SK-N-SH (cell line): ENCODE results near the gene GPD2. TPM values are rescaled to one million over a fixed set of nuclear protein-coding genes. Genes with fewer than 3 reads are reported as not detected.

ENCODE experiments used
- CTCF ChIA-PET: fragments of 300-600, 350-600 bp; formaldehyde crosslinking; extraction: SDS; loops from one replicate; lab custom pipeline; 2021; lab: Yijun Ruan, JAX
- POLR2A ChIA-PET: fragments of 350-600 bp; sonication (Branson Sonifier 250); formaldehyde crosslinking; extraction: SDS; loops from one replicate; lab custom pipeline; 2020; ENCODE audit warnings: antibody characterized with exemption, inconsistent platforms; lab: Yijun Ruan, JAX
- DNase-seq: peaks from one replicate; pipeline ENCODE4 v3.0.0; 2012
- H2AFZ ChIP-seq: fragments of 200-600 bp; sonication (generic); 2 replicates; pipeline ENCODE4 v1.8.1; 2016; ENCODE audit warnings: antibody characterized with exemption, mild to moderate bottlenecking, low read depth
- H3F3A ChIP-seq: fragments of 200-600 bp; sonication (generic); replicated peaks from 2 replicates; pipeline ENCODE3; 2016; ENCODE audit warnings: antibody characterized with exemption, mild to moderate bottlenecking; ENCODE audit not compliant: insufficient read depth
- H3K27ac ChIP-seq, 2 experiments: fragments of 200-500 bp in 1 of 2; fragments of 200-600 bp in 1 of 2; sonication (Bioruptor generic) in 1 of 2; sonication (generic), shearing (Covaris generic) in 1 of 2; 2 replicates each; pipeline versions ENCODE4 v1.5.1 to v1.6.1; 2014 to 2016; ENCODE audit warnings: low read depth in 2 of 2, inconsistent platforms in 1 of 2, low read length in 1 of 2, mild to moderate bottlenecking in 1 of 2, mixed read lengths in 1 of 2
- H3K27me3 ChIP-seq: fragments of 200-600 bp; sonication (generic), shearing (Covaris generic); 2 replicates; pipeline ENCODE4 v1.6.1; 2016; ENCODE audit warnings: mixed run types; ENCODE audit not compliant: insufficient read depth
- H3K36me3 ChIP-seq, 2 experiments: fragments of 200-500 bp in 1 of 2; fragments of 200-600 bp in 1 of 2; sonication (Bioruptor generic) in 1 of 2; sonication (generic) in 1 of 2; replicated peaks in 1 of 2; 2 replicates each; pipeline versions ENCODE3 to v1.5.1; 2014 to 2016; ENCODE audit warnings: low read length in 1 of 2, mild to moderate bottlenecking in 1 of 2; ENCODE audit not compliant: insufficient read depth in 2 of 2, control insufficient read depth in 1 of 2
- H3K4me1 ChIP-seq, 2 experiments: fragments of 200-500 bp in 1 of 2; fragments of 200-600 bp in 1 of 2; sonication (Bioruptor generic) in 1 of 2; sonication (generic), shearing (Covaris generic) in 1 of 2; 2 replicates each; pipeline versions ENCODE4 v1.5.1 to v1.6.1; 2014 to 2016; ENCODE audit warnings: low read depth in 1 of 2, low read length in 1 of 2, mixed run types in 1 of 2; ENCODE audit not compliant: insufficient read depth in 2 of 2, control insufficient read depth in 1 of 2
- H3K4me2 ChIP-seq: fragments of 200-600 bp; sonication (generic), shearing (Covaris generic); 2 replicates; pipeline ENCODE4 v1.6.1; 2017; ENCODE audit warnings: mixed run types
- H3K4me3 ChIP-seq, 2 experiments: fragments of 200-500 bp in 1 of 2; fragments of 200-600 bp in 1 of 2; sonication (Bioruptor generic) in 1 of 2; sonication (generic), shearing (Covaris generic) in 1 of 2; 2 replicates each; pipeline versions ENCODE4 v1.5.1 to v1.8.1; 2014 to 2016; ENCODE audit warnings: low read depth in 2 of 2, inconsistent platforms in 1 of 2, low read length in 1 of 2, mild to moderate bottlenecking in 1 of 2, mixed read lengths in 1 of 2, moderate library complexity in 1 of 2
- H3K79me2 ChIP-seq: fragments of 200-600 bp; sonication (generic); 2 replicates; pipeline ENCODE4 v1.8.1; 2017; ENCODE audit warnings: mild to moderate bottlenecking; ENCODE audit not compliant: insufficient read depth
- H3K9ac ChIP-seq: fragments of 200-600 bp; sonication (generic); 2 replicates; pipeline ENCODE4 v1.6.1; 2017; ENCODE audit warnings: mixed run types
- H3K9me2 ChIP-seq: fragments of 200-600 bp; sonication (generic); 2 replicates; pipeline ENCODE4 v1.6.1; 2017; ENCODE audit warnings: mixed run types
- H3K9me3 ChIP-seq: fragments of 200-600 bp; sonication (generic); 2 replicates; pipeline ENCODE4 v1.6.1; 2017; ENCODE audit warnings: mixed run types, mild to moderate bottlenecking, moderate library complexity
- H4K20me1 ChIP-seq: fragments of 200-600 bp; sonication (generic); 2 replicates; pipeline ENCODE4 v1.6.1; 2017; ENCODE audit warnings: mild to moderate bottlenecking, mixed run types; ENCODE audit not compliant: insufficient read depth
- CHD2 ChIP-seq: fragments of 150-350 bp; IDR thresholded peaks from 2 replicates; pipeline ENCODE4 v1.6.1; 2018; ENCODE audit warnings: low read length; ENCODE audit not compliant: partially characterized antibody
- EP300 ChIP-seq, 2 experiments: IDR thresholded peaks; 2 replicates each; pipeline versions ENCODE4 v1.4.0 to v1.6.1; 2012; ENCODE audit warnings: borderline replicate concordance in 1 of 2, low read depth in 1 of 2, low read length in 1 of 2
- EZH2phosphoT487 ChIP-seq: fragments of 200-600 bp; sonication (generic); IDR thresholded peaks from 2 replicates; pipeline ENCODE4 v1.6.1; 2017; ENCODE audit warnings: low read depth, mixed run types, mild to moderate bottlenecking, antibody characterized with exemption, moderate library complexity, borderline replicate concordance
- FOSL2 ChIP-seq: IDR thresholded peaks from 2 replicates; pipeline ENCODE4 v1.4.0; 2012; ENCODE audit warnings: low read depth, mild to moderate bottlenecking, moderate library complexity, borderline replicate concordance
- GABPA ChIP-seq: IDR thresholded peaks from 2 replicates; pipeline ENCODE4 v1.4.0; 2012; ENCODE audit warnings: low read depth, mild to moderate bottlenecking
- GATA2 ChIP-seq: sonication (generic); formaldehyde crosslinking; IDR thresholded peaks from 2 replicates; pipeline ENCODE4 v1.5.0; 2020; ENCODE audit warnings: mild to moderate bottlenecking, missing genetic modification reagents
- MAX ChIP-seq: IDR thresholded peaks from 2 replicates; pipeline ENCODE4 v1.4.0; 2012; ENCODE audit warnings: low read depth
- MEF2A ChIP-seq: IDR thresholded peaks from 2 replicates; pipeline ENCODE4 v1.4.0; 2012; ENCODE audit warnings: low read depth, borderline replicate concordance
- RAD21 ChIP-seq: IDR thresholded peaks from 2 replicates; pipeline ENCODE4 v1.6.1; 2012; ENCODE audit warnings: mild to moderate bottlenecking, low read length
- RCOR1 ChIP-seq: fragments of 150-350 bp; IDR thresholded peaks from 2 replicates; pipeline ENCODE4 v1.6.1; 2017; ENCODE audit warnings: antibody characterized with exemption, low read length
- REST ChIP-seq: IDR thresholded peaks from 2 replicates; pipeline ENCODE4 v1.6.1; 2012; ENCODE audit warnings: mild to moderate bottlenecking, low read depth, low read length, moderate library complexity
- RXRA ChIP-seq: IDR thresholded peaks from 2 replicates; pipeline ENCODE4 v1.4.0; 2012; ENCODE audit warnings: low read depth, mild to moderate bottlenecking, borderline replicate concordance
- SMC3 ChIP-seq: IDR thresholded peaks from 2 replicates; pipeline ENCODE4 v1.6.1; 2012; ENCODE audit warnings: low read depth, low read length, improper control_type of control experiment
- TAF1 ChIP-seq: IDR thresholded peaks from 2 replicates; pipeline ENCODE4 v1.6.1; 2012; ENCODE audit warnings: low read depth, mild to moderate bottlenecking, low read length, moderate library complexity, borderline replicate concordance
- TCF12 ChIP-seq: IDR thresholded peaks from 2 replicates; pipeline ENCODE4 v1.4.0; 2012
- TEAD4 ChIP-seq: IDR thresholded peaks from 2 replicates; pipeline ENCODE4 v1.4.0; 2012; ENCODE audit warnings: mild to moderate bottlenecking, borderline replicate concordance; ENCODE audit not compliant: insufficient read depth
- ZBTB33 ChIP-seq: IDR thresholded peaks from 2 replicates; pipeline ENCODE4 v1.4.0; 2012; ENCODE audit warnings: low read depth, borderline replicate concordance
- WGBS: methylation state at CpG from one replicate; pipeline ENCODE4 v1.1.6; 2017; ENCODE audit warnings: low lambda C conversion rate; 5-methylcytosine and 5-hydroxymethylcytosine counted together
- polyA plus RNA-seq, 3 experiments: library from polyadenylated mRNA; depleted of rRNA; stranded (reverse); fragments of >200 nt; gene quantifications; 2 replicates each; pipeline ENCODE4 v1.2.3, GENCODE V29; 2012
- TF ChIP-seq, protein P1 (sequence below): fragments of 150-350 bp; IDR thresholded peaks from 2 replicates; pipeline ENCODE4 v1.6.1; 2017; ENCODE audit warnings: antibody characterized with exemption, low read length, low read depth, borderline replicate concordance

GPD2 gene
- polyA plus RNA-seq, 1 of the 3 experiments (the other 2 are of a cell fraction) = 4.8 TPM

- WGBS = 34% methylated on average over 2 of the region's 2 CpGs
- POLR2A ChIA-PET = no interaction called here
- Histone ChIP-seq H3K27ac (no peak overlapping the region), H3K9ac (no peak overlapping the region), H2AFZ (no peak overlapping the region), H3K27me3 (no peaks in the 10 kb centered on the region; the same call in 1 of the 2 replicates), H4K20me1 (peaks cover 3% of the 10 kb centered on the region; the same call in 1 of the 2 replicates), H3K4me2 (no peak overlapping the region), H3K4me3 (no peak overlapping the region), H3K36me3 (no peaks in the 10 kb centered on the region), H3F3A (peaks cover 7% of the 10 kb centered on the region), H3K79me2 (no peaks in the 10 kb centered on the region), H3K4me1 (peaks cover 0 to 5% of the 10 kb centered on the region in 2 experiments; a peak in 1 of 4 replicates), H3K9me3 (no peaks in the 10 kb centered on the region), H3K9me2 (no peaks in the 10 kb centered on the region)
- TF ChIP-seq GABPA (no peak), FOSL2 (no peak), RCOR1 (no peak), TEAD4 (no peak), RAD21 (no peak), EZH2phosphoT487 (no peak), TAF1 (no peak), GATA2 (no peak), EP300 (IDR thresholded peaks at IDR 0.05; ENCODE audit: borderline replicate concordance in 1 of 2, low read depth in 1 of 2, low read length in 1 of 2) (no peak), CHD2 (no peak), RXRA (no peak), MAX (no peak), ZBTB33 (no peak), MEF2A (no peak), REST (no peak), TCF12 (no peak), SMC3 (no peak)
- TF ChIP-seq, protein P1, sequence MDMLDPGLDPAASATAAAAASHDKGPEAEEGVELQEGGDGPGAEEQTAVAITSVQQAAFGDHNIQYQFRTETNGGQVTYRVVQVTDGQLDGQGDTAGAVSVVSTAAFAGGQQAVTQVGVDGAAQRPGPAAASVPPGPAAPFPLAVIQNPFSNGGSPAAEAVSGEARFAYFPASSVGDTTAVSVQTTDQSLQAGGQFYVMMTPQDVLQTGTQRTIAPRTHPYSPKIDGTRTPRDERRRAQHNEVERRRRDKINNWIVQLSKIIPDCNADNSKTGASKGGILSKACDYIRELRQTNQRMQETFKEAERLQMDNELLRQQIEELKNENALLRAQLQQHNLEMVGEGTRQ = no peak
- no peak for DNase-seq
- CTCF ChIA-PET = no interaction called here
Observed at GRCh38 chr2:156396126-156396525, 40.1 kb upstream of the GPD2 start.
